Lung (tissue), 12 donors: ENCODE data around the gene ZNF764. TPM values are rescaled to one million over a fixed set of nuclear protein-coding genes. Genes with fewer than 3 reads are reported as not detected.

ENCODE experiments used
- ATAC-seq: fragments of 200-7000 bp; cut with Tn5 transposase; one replicate; pipeline ENCODE4 v1.9.1; 2020; ENCODE audit warnings: moderate number of reproducible peaks; ENCODE audit not compliant: insufficient read depth, low FRiP score
- DNase-seq, 3 donors: peaks; one replicate each; pipeline ENCODE4 v3.0.0-alpha.2; 2013 to 2017
- H3K27ac ChIP-seq, 2 donors: one replicate each; pipeline ENCODE4 v1.5.1; 2013; ENCODE audit warnings: mild to moderate bottlenecking in 2 of 2, moderate library complexity in 2 of 2, control low read depth in 1 of 2, inconsistent platforms in 1 of 2, low read depth in 1 of 2, low read length in 1 of 2
- H3K27me3 ChIP-seq, 3 donors: one replicate each; pipeline ENCODE4 v1.5.1; 2013; ENCODE audit warnings: low read length in 2 of 3; ENCODE audit not compliant: control insufficient read depth in 3 of 3, insufficient read depth in 3 of 3
- H3K36me3 ChIP-seq, 4 donors: one replicate each; pipeline ENCODE4 v1.5.1; 2013; ENCODE audit warnings: low read length in 4 of 4, mild to moderate bottlenecking in 1 of 4, moderate library complexity in 1 of 4; ENCODE audit not compliant: control insufficient read depth in 4 of 4, insufficient read depth in 4 of 4
- H3K4me1 ChIP-seq, 5 donors: one replicate each; pipeline ENCODE4 v1.5.1; 2013; ENCODE audit warnings: low read length in 5 of 5, mild to moderate bottlenecking in 2 of 5, moderate library complexity in 1 of 5; ENCODE audit not compliant: control insufficient read depth in 5 of 5, insufficient read depth in 5 of 5
- H3K4me3 ChIP-seq: one replicate; pipeline ENCODE4 v1.5.1; 2013; ENCODE audit warnings: mild to moderate bottlenecking, control low read depth, moderate library complexity
- H3K9ac ChIP-seq, 2 donors: one replicate each; pipeline ENCODE4 v1.5.1; 2013; ENCODE audit warnings: low read length in 2 of 2, control low read depth in 1 of 2; ENCODE audit not compliant: insufficient read depth in 1 of 2
- H3K9me3 ChIP-seq, 4 donors: one replicate each; pipeline ENCODE4 v1.5.1; 2013; ENCODE audit warnings: low read length in 3 of 4, mild to moderate bottlenecking in 1 of 4, moderate library complexity in 1 of 4; ENCODE audit not compliant: control insufficient read depth in 4 of 4, insufficient read depth in 3 of 4
- WGBS, 2 donors: extraction: QIAGEN DNeasy Blood & Tissue Kit; methylation state at CpG; one replicate each; pipeline ENCODE4 v1.1.7; 2013; 5-methylcytosine and 5-hydroxymethylcytosine counted together
- polyA plus RNA-seq, 2 donors: library from polyadenylated mRNA; stranded (reverse); fragments of 200-250 nt; gene quantifications; one replicate each; pipeline ENCODE4 v1.2.1, GENCODE V29; 2013
- total RNA-seq, 2 donors: library from RNA; depleted of rRNA in 1 of 2; stranded (reverse); fragments of >200 nt in 1 of 2; gene quantifications; one replicate each; pipeline ENCODE4 v1.2.1, GENCODE V29; 2014 to 2021
- TF ChIP-seq, protein P1 (sequence below): IDR thresholded peaks from 2 replicates; pipeline ENCODE4 v1.5.1; 2012; ENCODE audit warnings: mild to moderate bottlenecking; ENCODE audit errors: control extremely low read depth, extremely low read depth
- donor health status: control.
- donor health status: control.
- donor health status: Bipolar disorder and iron deficiency.
- donor health status: healthy.
- donor health status: DM: yes; HTN: yes; CAD: no.

Gene ZNF764
- total and polyA plus RNA-seq, 4 donors, result 4.9 to 12.6 (median 8.3) TPM

- peaks cover 0 to 26% (median 8%) of the 10 kb centered on the region in 5 donors for H3K4me1 ChIP-seq
- H3K9ac ChIP-seq, result no peak overlapping the region
- no peaks in the 10 kb centered on the region for H3K9me3 ChIP-seq
- TF ChIP-seq, protein P1, sequence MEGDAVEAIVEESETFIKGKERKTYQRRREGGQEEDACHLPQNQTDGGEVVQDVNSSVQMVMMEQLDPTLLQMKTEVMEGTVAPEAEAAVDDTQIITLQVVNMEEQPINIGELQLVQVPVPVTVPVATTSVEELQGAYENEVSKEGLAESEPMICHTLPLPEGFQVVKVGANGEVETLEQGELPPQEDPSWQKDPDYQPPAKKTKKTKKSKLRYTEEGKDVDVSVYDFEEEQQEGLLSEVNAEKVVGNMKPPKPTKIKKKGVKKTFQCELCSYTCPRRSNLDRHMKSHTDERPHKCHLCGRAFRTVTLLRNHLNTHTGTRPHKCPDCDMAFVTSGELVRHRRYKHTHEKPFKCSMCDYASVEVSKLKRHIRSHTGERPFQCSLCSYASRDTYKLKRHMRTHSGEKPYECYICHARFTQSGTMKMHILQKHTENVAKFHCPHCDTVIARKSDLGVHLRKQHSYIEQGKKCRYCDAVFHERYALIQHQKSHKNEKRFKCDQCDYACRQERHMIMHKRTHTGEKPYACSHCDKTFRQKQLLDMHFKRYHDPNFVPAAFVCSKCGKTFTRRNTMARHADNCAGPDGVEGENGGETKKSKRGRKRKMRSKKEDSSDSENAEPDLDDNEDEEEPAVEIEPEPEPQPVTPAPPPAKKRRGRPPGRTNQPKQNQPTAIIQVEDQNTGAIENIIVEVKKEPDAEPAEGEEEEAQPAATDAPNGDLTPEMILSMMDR, result no peak
- no peak for DNase-seq
- H3K36me3 ChIP-seq, result peaks cover 0 to 15% (median 7%) of the 10 kb centered on the region in 4 donors
- 78 to 83% methylated on average over 4 of the region's 4 CpGs for WGBS, 2 donors
- no peaks in the 10 kb centered on the region for H3K27me3 ChIP-seq
- H3K27ac ChIP-seq, result no peak overlapping the region
- no peak for ATAC-seq
- no peak overlapping the region for H3K4me3 ChIP-seq
Observed at GRCh38 chr16:30528799-30529457, 29.2 kb downstream of the ZNF764 start.

DNA sequence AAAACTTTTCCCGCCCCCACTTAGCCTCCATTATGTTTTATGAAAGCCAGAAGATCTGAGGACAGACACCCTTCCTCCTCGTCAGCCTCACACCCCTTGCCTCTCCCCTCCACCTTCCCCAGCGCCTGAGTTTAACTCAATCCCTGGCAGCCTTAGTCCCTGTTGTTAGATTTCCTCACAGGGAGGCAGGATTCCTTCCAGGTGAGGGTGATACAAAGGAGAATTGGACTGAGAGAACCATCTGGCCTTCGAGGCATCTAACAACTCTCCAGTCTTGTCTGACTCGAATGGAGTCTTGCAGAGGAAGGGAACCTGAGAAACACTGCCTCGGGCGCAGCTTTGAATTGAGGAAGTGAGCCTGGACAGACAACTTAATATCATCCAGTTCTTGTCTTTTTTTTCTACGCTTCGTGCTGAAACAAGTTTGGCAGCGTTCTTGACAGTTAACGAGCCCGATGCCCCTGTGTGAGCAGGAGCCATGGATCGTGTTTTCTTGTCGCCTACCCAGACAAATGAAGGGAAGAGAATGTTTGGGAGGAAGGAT is 30.5 kb downstream of the ZNF764 start:
- H3K4me3 ChIP-seq, result no peak overlapping the region
- peak overlapping the region; percentile 74 to 99 for H3K27ac ChIP-seq
- DNase-seq (peak in 1 of 3 donors; percentile 55), ATAC-seq (no peak)
- 5 to 8% methylated on average over 14 of the region's 14 CpGs for WGBS, 2 donors
- H3K9ac ChIP-seq, result peak overlapping the region; percentile 59 to 95
- peaks cover 0 to 17% (median 7%) of the 10 kb centered on the region in 5 donors for H3K4me1 ChIP-seq
- H3K9me3 ChIP-seq, result no peaks in the 10 kb centered on the region
- no peaks in the 10 kb centered on the region for H3K27me3 ChIP-seq
- TF ChIP-seq, protein P1, result no peak
- peaks cover 0 to 12% (median 7%) of the 10 kb centered on the region in 4 donors for H3K36me3 ChIP-seq

GRCh38 chr16:30526823-30527634 is 31.1 kb downstream of the ZNF764 start:
- DNase-seq, result peak; percentile 99
- Histone ChIP-seq H3K36me3 (peaks cover 0 to 8% (median 6%) of the 10 kb centered on the region in 4 donors), H3K9ac (peak overlapping the region; percentile 59 to 95), H3K4me3 (peak overlapping the region; percentile 83), H3K9me3 (no peaks in the 10 kb centered on the region), H3K27me3 (no peaks in the 10 kb centered on the region), H3K4me1 (peaks cover 0 to 17% (median 7%) of the 10 kb centered on the region in 5 donors), H3K27ac (peak overlapping the region; percentile 99 to 100)
- TF ChIP-seq, protein P1, result no peak
- WGBS, 2 donors, result 0 to 1% methylated on average over 56 to 79 of the region's 79 CpGs
- peak; percentile 88 for ATAC-seq
